GM23248 (cell line): Measurements from ENCODE around the gene DPYD. TPM values are rescaled to one million over a fixed set of nuclear protein-coding genes. Genes with fewer than 3 reads are reported as not detected.
A peak's percentile ranks its signal among the peaks of the same experiment; 100 is the strongest.

ENCODE experiments used
- DNase-seq: peaks from one replicate; pipeline ENCODE4 v3.0.0-alpha.2; 2015
- H2AFZ ChIP-seq: fragments of 200-600 bp; sonication (generic); 2 replicates; pipeline ENCODE4 v1.6.1; 2016; ENCODE audit warnings: antibody characterized with exemption
- H3F3A ChIP-seq: fragments of 200-600 bp; sonication (generic); 2 replicates; pipeline ENCODE4 v1.6.1; 2016; ENCODE audit warnings: mild to moderate bottlenecking, antibody characterized with exemption, mixed run types; ENCODE audit not compliant: insufficient read depth
- H3K27ac ChIP-seq: fragments of 200-600 bp; sonication (generic); 2 replicates; pipeline ENCODE4 v1.5.1; 2016; ENCODE audit warnings: mild to moderate bottlenecking
- H3K27me3 ChIP-seq: fragments of 200-600 bp; sonication (generic); replicated peaks from 2 replicates; pipeline ENCODE4 v1.6.1; 2016; ENCODE audit warnings: mild to moderate bottlenecking; ENCODE audit not compliant: insufficient read depth
- H3K36me3 ChIP-seq: fragments of 200-600 bp; sonication (generic); 2 replicates; pipeline ENCODE4 v1.6.1; 2016; ENCODE audit warnings: low read depth, mild to moderate bottlenecking
- H3K4me1 ChIP-seq: fragments of 200-600 bp; sonication (generic); 2 replicates; pipeline ENCODE4 v1.6.1; 2016; ENCODE audit warnings: mild to moderate bottlenecking; ENCODE audit not compliant: insufficient read depth
- H3K4me2 ChIP-seq: fragments of 200-600 bp; sonication (generic); one replicate; pipeline ENCODE4 v1.6.1; 2016; ENCODE audit warnings: mild to moderate bottlenecking; ENCODE audit not compliant: unreplicated experiment
- H3K4me3 ChIP-seq: fragments of 200-600 bp; sonication (generic); 2 replicates; pipeline ENCODE4 v1.5.1; 2016; ENCODE audit warnings: mild to moderate bottlenecking
- H3K79me2 ChIP-seq: fragments of 200-600 bp; sonication (generic); 2 replicates; pipeline ENCODE4 v1.6.1; 2016; ENCODE audit warnings: mild to moderate bottlenecking; ENCODE audit not compliant: insufficient read depth
- H3K9ac ChIP-seq: fragments of 200-600 bp; sonication (generic); 2 replicates; pipeline ENCODE4 v1.6.1; 2016; ENCODE audit warnings: mild to moderate bottlenecking
- H3K9me2 ChIP-seq: fragments of 200-600 bp; sonication (generic); 2 replicates; pipeline ENCODE4 v1.6.1; 2016; ENCODE audit warnings: mixed run types, mild to moderate bottlenecking, moderate library complexity; ENCODE audit not compliant: insufficient read depth
- H3K9me3 ChIP-seq: fragments of 200-600 bp; sonication (generic); one replicate; pipeline ENCODE4 v1.6.1; 2017; ENCODE audit warnings: low read depth
- H4K20me1 ChIP-seq: fragments of 200-600 bp; sonication (generic); 2 replicates; pipeline ENCODE4 v1.6.0; 2016; ENCODE audit not compliant: insufficient read depth
- EZH2 ChIP-seq: fragments of 200-600 bp; sonication (generic); IDR thresholded peaks from 2 replicates; pipeline ENCODE4 v1.6.1; 2018; ENCODE audit warnings: antibody characterized with exemption, mild to moderate bottlenecking; ENCODE audit not compliant: insufficient read depth, poor library complexity, severe bottlenecking
- EZH2phosphoT487 ChIP-seq: fragments of 200-600 bp; sonication (generic); IDR thresholded peaks from 2 replicates; pipeline ENCODE4 v1.6.1; 2018; ENCODE audit warnings: antibody characterized with exemption, moderate library complexity, mild to moderate bottlenecking, low read depth; ENCODE audit not compliant: insufficient read depth
- WGBS, 2 experiments: methylation state at CpG; one replicate each; pipeline ENCODE4 v1.1.6; 2015 to 2017; ENCODE audit warnings: low lambda C conversion rate in 2 of 2, low coverage in 1 of 2; ENCODE audit errors: missing lambda C conversion rate in 2 of 2; 5-methylcytosine and 5-hydroxymethylcytosine counted together
- in situ Hi-C: fragments of 300-500 bp; cut with MboI; formaldehyde crosslinking; loops from 2 replicates; pipeline ENCODE4 v1.15.0; 2020
- polyA plus RNA-seq: library from polyadenylated mRNA; unstranded; fragments of >200 nt; fragmentation: Nextera tagmentation; extraction: Ambion mirVana; gene quantifications from 2 replicates; pipeline ENCODE4 v1.2.1, GENCODE V29; 2016
- total RNA-seq: library from RNA; depleted of rRNA; stranded (reverse); fragments of >200 nt; shearing (Covaris generic); gene quantifications from 2 replicates; pipeline ENCODE4 v1.2.3, GENCODE V29; 2014

Gene DPYD
- total and polyA plus RNA-seq, 2 experiments from 2014 or later = 38.4 to 70.7 TPM

- peaks cover 10% of the 10 kb centered on the region; the same call in 1 of the 2 replicates for H3F3A ChIP-seq
- H3K9me2 ChIP-seq = no peaks in the 10 kb centered on the region
- H3K4me3 ChIP-seq = no peak overlapping the region
- peaks cover 19% of the 10 kb centered on the region for H3K4me1 ChIP-seq
- no peaks in the 10 kb centered on the region for H4K20me1 ChIP-seq
- WGBS, 2 experiments = 73 to 81% methylated on average over 5 of the region's 5 CpGs
- in situ Hi-C loops = no loop called here
- no peak overlapping the region for H3K27ac ChIP-seq
- no peaks in the 10 kb centered on the region for H3K27me3 ChIP-seq
- H2AFZ ChIP-seq = no peak overlapping the region
- TF ChIP-seq EZH2phosphoT487 = no peak
- TF ChIP-seq EZH2 = no peak
- no peaks in the 10 kb centered on the region for H3K36me3 ChIP-seq
- H3K4me2 ChIP-seq = peak overlapping the region; percentile 10
- H3K79me2 ChIP-seq = no peaks in the 10 kb centered on the region
- no peaks in the 10 kb centered on the region for H3K9me3 ChIP-seq
- DNase-seq = peak; percentile 80
- no peak overlapping the region for H3K9ac ChIP-seq
Observed at GRCh38 chr1:97137862-97138514, 782.8 kb downstream of the DPYD start.

GRCh38 chr1:97136996-97137395, 783.8 kb downstream of the DPYD start:
- in situ Hi-C loops = no loop called here
- H3K4me2 ChIP-seq = no peak overlapping the region
- H3K27me3 ChIP-seq = no peaks in the 10 kb centered on the region
- WGBS, 2 experiments = 94 to 98% methylated on average over 5 of the region's 5 CpGs
- no peaks in the 10 kb centered on the region for H3K79me2 ChIP-seq
- no peaks in the 10 kb centered on the region for H3K9me2 ChIP-seq
- H3K4me3 ChIP-seq = no peak overlapping the region
- no peak overlapping the region for H2AFZ ChIP-seq
- no peak for DNase-seq
- no peaks in the 10 kb centered on the region for H3K9me3 ChIP-seq
- no peak overlapping the region for H3K9ac ChIP-seq
- H3F3A ChIP-seq = peaks cover 10% of the 10 kb centered on the region; the same call in 1 of the 2 replicates
- TF ChIP-seq EZH2 = no peak
- no peak for TF ChIP-seq EZH2phosphoT487
- H4K20me1 ChIP-seq = no peaks in the 10 kb centered on the region
- H3K36me3 ChIP-seq = no peaks in the 10 kb centered on the region
- peaks cover 19% of the 10 kb centered on the region for H3K4me1 ChIP-seq
- H3K27ac ChIP-seq = no peak overlapping the region

- no peaks in the 10 kb centered on the region for H3K27me3 ChIP-seq
- no peaks in the 10 kb centered on the region for H3K9me2 ChIP-seq
- H3F3A ChIP-seq = peaks cover 10% of the 10 kb centered on the region; the same call in 1 of the 2 replicates
- no peaks in the 10 kb centered on the region for H3K79me2 ChIP-seq
- H3K4me2 ChIP-seq = no peak overlapping the region
- TF ChIP-seq EZH2phosphoT487 (no peak), EZH2 (no peak)
- no peaks in the 10 kb centered on the region for H3K36me3 ChIP-seq
- H3K4me3 ChIP-seq = no peak overlapping the region
- no peak overlapping the region for H2AFZ ChIP-seq
- H4K20me1 ChIP-seq = no peaks in the 10 kb centered on the region
- no peak for DNase-seq
- no peak overlapping the region for H3K27ac ChIP-seq
- no peak overlapping the region for H3K9ac ChIP-seq
- H3K9me3 ChIP-seq = no peaks in the 10 kb centered on the region
- peaks cover 19% of the 10 kb centered on the region for H3K4me1 ChIP-seq
- WGBS, 2 experiments = 97 to 100% methylated on average over 4 of the region's 4 CpGs
- in situ Hi-C loops = no loop called here
Observed at GRCh38 chr1:97135972-97136371, 784.9 kb downstream of the DPYD start.

GRCh38 chr1:97128426-97128825, 792.4 kb downstream of the DPYD start:
- no peaks in the 10 kb centered on the region for H3K9me3 ChIP-seq
- 0 out of 2 replicates have a peak, but pooled peaks cover 6% of the 10 kb centered on the region for H3K4me1 ChIP-seq
- in situ Hi-C loops = no loop called here
- no peak for DNase-seq
- no peaks in the 10 kb centered on the region for H3K36me3 ChIP-seq
- H3K9ac ChIP-seq = no peak overlapping the region
- H3K4me2 ChIP-seq = no peak overlapping the region
- no peaks in the 10 kb centered on the region for H3K27me3 ChIP-seq
- TF ChIP-seq EZH2phosphoT487 (no peak), EZH2 (no peak)
- H3K27ac ChIP-seq = no peak overlapping the region
- no peaks in the 10 kb centered on the region for H3K9me2 ChIP-seq
- H3K79me2 ChIP-seq = no peaks in the 10 kb centered on the region
- no peak overlapping the region for H2AFZ ChIP-seq
- H3F3A ChIP-seq = no peaks in the 10 kb centered on the region
- WGBS, 2 experiments = 76% methylated on average over 3 of the region's 3 CpGs
- no peak overlapping the region for H3K4me3 ChIP-seq
- H4K20me1 ChIP-seq = no peaks in the 10 kb centered on the region
